HG03520 (cell line): Measurements from ENCODE around the gene SP100.
"Not testable (repeated sequence)": the region's sequence is repeated elsewhere in the genome, so short reads cannot be mapped to it uniquely, and the experiment has no call there.

Source experiments
- ATAC-seq: cut with Tn5 transposase; IDR thresholded peaks from one replicate; pipeline ENCODE4 v1.9.1; 2021; ENCODE audit warnings: mild to moderate bottlenecking, moderate library complexity; ENCODE audit not compliant: unreplicated experiment

Gene SP100

DNA sequence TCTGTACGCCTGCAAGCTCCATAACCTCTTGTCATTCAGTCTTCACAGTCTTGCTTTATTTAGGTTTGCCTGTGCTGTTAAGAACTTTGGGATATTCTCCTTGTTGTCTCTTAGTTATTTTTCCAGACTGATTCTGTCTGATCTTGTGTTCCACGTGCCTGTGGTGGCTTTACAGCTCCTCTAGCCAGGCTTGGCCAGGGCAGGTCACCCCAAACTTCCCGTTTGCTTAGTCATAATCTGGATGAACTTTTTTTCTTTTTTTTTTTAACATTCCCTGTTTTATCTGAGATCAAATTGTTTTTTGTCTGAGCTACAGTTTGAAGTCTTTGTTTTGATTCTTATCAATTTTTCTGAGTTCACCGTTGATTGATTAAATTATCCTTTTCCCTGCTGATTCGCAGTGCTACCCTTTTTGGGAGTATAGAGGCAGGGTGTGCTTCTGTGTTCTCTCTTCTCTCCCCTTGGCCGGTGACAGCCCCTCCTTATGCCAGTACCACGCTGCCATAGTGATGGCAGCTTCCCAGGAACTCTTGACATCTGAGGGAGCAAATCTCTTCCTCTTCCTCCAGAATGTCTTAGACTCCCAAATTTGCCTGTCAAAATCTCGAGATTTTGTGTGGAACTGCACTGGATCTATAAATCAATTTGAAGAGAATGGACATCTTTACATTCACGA is 2.5 kb downstream of the SP100 start:
- ATAC-seq, result no peak

DNA sequence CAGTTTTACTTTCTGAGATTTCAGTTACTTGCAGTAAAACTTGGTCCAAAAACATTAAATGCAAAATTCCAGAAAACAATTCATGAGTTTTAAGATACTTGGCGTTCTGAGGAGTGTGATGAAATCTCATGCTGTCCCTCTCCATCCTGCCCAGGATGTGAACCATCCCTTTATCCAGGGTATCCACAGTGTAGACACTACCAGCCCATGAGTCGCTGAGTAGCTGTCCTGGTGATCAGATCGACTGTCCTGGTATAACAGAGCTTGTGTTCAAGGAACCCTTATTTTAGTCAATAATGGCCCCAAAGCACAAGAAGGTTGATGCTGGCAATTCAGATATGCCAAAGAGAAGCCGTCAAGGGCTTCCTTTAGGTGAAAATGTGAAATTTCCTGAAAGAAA is 3.2 kb downstream of the SP100 start:
- ATAC-seq, result no peak

DNA sequence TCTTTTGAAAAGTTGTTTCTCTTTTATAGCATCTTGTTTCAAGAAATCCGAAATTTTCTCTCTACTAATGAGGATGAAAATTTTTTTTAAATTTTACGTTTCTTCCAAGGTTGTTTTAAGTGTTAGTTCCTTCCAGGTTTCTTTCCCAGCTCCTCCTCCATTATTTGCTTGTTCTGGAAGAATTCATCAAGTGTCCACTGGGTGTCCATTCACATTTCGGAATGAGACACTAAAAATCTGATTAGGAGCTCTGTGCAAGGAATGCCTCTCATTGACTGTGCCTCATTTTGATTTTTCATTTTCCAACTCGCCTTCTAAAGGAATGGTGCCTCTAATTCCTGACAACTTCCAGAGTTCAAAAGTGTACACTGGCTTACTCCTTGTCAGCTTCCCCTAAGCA is 6.1 kb downstream of the SP100 start:
- ATAC-seq, result no peak

DNA sequence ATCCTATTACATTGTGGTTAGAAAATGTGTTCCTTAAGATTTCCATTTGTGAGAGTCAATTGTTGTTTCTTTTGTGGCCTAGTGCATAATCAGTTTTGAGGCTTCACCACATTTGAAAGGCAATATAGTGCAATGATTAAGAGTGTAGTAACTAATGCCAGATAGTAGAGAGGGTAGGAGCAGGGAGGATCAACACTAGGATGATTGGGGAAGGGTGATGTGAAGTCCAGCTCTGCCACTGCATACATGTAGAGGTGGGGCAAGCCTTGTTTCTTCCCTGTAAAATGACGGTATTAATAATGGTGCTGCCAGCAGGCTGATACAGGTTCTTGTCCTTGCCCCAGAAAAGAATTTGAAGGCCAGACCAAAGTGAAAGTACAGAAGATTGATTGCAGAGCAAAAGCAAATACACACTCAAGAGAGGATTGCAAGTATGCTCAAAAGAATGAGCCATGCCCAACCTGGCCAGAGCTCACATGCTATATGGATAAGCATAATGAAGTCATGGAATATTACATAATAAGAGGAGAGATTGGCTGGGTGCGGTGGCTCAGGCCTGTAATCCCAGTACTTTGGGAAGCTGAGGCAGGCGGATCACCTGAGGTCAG is 8.0 kb downstream of the SP100 start:
- no peak for ATAC-seq

DNA sequence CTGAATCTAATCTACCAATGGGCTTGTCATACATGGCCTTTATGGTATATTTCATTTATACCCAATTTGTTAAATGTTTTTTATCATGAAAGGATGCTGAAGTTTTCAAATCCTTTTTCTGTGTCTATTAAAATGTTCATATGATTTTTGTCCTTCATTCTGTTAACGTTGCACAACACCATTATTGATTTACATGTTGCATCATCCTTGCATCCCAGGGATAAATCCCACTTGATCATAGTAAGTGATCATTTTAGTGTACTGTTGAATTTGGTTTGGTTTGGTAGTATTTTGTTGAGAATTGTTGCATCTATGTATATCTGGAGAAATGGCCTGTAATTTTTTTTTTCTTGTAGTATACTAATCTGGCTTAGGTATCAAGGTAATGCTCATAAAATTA is 9.4 kb downstream of the SP100 start:
- no peak for ATAC-seq

DNA sequence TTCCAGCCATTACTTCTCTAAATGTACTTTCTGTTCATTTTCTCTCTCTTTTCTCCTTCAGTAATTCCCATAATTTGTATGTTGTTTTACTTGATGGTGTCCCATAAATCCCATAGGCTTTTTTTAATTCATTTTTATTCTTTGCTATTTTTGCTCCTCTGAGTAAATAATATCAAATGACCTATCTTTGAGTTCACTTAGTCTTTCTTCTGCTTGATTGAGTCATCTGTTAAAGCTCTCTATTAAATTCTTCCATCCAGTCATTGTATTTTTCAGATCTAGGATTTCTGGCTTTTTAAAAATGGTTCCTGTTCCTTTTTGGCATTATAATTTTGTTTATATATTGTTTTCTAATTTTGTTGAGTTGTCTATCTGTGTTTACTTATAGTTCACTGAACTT is 13.5 kb downstream of the SP100 start:
- no peak for ATAC-seq

DNA sequence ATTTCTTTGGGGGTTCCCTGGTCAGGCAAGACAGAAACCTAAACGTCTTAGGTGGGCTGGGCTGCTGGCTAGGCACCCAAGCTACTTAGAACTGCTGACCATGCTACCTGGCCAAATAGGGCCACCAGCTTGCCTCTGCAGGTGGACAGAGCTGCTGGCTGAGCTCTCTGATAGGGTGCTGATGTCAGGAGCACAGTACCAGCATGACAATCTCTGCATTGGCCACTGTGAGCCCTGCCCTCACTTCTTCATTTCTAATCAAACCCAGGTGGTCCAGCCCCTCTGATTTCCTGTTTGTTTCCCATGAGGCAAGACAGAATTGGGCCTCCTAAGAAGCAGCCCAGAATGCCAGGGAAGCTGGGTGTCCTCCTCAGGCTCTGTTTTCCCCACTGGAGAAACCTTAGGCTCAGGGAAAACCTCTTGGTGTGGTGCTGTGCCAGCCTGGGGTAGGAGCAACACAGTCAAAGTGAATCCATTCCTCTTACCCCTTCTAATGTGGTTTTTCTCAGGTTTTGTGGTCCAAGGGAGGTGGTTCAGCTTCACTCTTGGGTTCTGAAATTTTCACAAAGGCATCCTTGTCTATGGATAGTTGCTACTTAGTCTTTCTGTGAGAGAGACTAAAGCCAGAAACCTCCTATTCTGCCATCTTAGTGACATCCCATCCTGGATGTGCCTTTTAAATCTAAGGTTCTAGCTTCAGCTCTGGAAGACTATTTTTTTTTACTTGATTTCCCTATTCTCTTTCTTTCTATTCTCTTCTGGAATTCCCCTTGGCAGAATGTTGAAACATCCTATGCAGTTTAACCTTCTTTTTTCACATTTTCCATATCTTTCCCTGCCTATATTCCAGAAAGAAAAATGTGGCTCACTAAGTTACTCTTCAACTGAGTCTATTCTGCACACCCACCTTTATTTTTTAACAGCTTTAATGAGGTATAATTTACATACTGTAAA is 15.2 kb downstream of the SP100 start:
- no peak for ATAC-seq

DNA sequence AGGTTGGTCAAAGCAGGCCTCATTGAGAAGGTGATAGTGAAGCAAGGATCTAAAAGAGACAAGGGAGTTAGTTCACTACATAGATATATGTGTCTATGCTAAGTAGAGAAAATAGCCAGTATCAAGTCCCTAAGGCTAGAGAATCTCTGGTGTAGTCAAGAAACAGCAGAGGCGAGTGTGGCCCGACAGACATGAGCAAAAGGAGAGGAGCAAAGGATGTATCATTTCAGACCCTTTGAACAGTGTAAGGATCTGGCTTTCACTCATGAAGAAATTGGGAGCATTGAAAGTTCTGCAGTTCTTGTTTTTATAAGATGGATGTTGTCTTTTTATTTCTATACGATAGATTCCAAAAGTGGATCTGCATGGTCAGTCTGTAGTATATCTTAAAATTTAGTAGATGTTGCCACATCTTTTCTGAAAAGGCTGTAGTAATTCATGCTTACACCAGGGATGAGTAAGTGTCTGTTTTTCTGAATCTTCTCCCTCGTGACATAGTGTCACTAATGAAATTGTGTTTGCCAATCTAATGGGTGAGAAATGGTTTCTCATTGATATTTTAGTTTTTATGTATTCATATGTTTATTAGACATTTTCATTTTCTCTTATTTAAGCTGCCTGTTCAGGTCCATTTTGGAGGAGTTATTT is 18.8 kb downstream of the SP100 start:
- no peak for ATAC-seq

DNA sequence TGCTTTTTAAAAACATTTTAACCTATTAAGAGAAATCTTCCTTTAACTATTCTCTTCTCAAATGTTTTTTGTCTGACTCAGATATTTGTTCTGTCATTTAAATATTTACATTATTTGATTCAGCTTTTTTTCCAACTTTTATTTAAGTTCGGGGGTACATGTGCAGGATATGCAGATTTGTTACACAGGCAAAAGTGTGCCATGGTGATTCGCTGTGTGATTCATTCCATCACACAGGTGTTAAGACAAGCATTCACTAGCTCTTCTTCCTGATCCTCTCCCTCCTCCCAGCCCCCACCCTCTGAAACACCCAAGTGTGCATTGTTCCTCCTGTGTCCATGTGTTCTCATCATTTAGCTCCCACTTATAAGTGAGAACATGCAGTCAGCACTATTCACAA is 19.4 kb downstream of the SP100 start:
- no peak for ATAC-seq

DNA sequence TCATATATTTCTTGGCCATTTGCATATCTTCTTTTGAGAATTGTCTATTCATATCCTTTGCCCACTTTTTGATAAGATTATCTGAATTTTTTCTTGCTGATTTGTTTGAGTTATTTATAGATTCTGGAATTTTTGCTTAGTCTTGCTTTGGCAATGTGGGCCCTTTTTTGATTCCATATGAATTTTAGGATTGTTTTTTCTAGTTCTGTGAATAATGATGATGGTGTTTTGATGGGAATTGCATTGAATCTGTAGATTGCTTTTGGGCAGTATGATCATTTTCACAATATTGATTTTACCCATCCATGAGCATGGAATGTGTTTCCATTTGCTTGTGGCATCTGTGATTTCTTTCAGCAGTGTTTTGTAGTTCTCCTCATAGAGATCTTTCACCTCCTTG is 23.1 kb downstream of the SP100 start:
- not testable (repeated sequence) for ATAC-seq

DNA sequence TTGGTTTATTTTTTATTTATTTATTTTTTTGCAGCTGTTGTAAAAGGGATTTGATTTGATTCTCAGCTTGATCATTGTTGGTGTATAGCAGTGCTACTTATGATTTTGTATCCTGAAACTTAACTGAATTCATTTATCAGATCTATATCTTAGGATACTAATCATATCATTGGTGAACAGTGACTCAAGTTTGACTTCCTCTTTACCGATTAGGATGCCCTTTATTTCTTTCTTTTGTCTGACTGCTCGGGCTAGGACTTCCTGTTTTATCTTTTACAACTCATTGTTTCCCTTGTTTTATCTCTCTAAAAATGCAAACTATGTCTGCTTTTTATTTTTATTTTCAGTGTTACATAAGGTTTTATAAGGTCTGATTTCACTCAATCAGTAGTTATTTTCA is 23.6 kb downstream of the SP100 start:
- ATAC-seq, result no peak

DNA sequence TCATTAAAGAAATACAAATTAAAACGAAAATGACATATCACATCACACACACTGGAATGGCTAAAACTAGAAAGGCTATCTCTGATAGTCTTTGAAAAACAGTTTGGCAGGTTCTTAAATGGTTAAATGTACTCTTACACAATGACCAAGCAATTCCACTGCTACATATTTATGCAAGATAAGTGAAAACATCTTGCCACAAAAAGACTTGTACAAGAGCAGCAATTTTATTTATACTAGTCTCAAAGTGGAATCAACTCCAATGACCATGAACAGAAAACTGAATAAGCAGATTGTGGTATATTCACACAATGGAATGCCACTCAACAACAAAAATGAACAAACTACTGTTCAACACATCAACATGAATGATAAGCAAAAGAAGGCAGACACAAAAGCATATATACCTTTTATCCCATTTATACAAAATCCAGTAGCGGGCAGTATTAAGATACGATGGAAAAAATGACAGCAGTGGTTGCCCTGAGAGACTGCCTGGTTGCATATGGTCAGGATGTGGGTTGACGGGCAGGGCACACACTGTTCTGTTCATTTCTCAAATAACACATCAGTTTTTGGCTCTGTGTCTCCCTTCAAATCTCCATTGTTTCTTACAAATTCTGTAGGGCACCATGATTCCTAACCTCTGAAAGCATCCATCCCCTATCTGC is 25.4 kb downstream of the SP100 start:
- no peak for ATAC-seq

DNA sequence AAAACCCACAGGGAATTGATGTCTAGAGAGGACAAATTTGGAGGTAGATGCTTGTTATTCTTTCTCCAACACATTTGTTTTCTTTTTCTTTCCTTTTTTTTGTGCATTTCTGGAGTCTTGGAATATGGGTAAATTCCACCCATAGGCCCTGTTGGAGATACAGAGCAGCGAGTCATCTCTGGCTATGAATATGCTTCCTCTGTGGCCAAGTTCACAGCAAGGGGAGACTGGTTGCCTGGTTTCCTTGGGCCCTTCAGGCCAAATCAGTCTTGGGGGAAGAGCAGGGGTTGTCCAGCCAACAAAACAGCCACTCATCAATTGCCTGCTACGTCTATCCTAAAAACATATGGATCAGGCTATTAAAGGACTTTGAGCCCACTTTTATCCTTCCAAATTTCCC is 27.5 kb downstream of the SP100 start:
- ATAC-seq, result no peak

DNA sequence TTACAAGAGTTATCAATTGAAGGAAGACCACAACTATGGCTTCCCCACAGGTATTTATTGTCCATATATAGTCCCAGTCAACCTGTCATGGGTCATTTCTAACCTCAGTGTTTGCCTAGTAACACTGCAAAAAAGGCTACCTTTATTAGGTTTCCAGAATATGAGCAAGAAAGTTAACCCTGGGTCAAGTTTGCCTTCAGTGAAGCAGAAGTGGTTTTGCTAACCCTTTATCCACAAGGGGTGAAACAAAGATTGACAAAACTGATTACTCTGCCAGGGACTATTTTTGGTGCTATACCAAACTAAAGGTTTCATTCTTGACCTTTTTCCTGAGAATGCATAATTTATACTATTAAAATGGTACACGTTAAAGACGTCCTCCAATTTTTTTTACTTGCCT is 28.8 kb downstream of the SP100 start:
- no peak for ATAC-seq

DNA sequence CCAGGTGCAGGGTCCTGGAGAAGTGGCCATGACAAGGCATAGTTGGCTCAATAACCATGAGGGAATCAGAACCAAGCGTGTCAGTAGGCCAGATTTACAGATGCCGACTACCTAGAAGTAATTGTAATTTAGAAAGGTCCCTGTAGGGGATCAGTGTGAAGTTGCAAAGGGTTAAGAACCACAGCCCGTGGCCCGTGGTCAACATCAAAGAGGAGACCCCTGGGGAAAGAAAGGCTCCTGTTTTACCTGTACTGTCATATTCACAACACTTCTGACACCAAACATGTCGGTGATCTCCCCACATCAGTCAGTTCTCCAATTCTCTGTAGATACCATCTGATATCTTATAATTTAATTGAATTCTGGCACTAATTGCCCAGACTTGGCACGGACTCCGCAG is 31.0 kb downstream of the SP100 start:
- ATAC-seq, result no peak

DNA sequence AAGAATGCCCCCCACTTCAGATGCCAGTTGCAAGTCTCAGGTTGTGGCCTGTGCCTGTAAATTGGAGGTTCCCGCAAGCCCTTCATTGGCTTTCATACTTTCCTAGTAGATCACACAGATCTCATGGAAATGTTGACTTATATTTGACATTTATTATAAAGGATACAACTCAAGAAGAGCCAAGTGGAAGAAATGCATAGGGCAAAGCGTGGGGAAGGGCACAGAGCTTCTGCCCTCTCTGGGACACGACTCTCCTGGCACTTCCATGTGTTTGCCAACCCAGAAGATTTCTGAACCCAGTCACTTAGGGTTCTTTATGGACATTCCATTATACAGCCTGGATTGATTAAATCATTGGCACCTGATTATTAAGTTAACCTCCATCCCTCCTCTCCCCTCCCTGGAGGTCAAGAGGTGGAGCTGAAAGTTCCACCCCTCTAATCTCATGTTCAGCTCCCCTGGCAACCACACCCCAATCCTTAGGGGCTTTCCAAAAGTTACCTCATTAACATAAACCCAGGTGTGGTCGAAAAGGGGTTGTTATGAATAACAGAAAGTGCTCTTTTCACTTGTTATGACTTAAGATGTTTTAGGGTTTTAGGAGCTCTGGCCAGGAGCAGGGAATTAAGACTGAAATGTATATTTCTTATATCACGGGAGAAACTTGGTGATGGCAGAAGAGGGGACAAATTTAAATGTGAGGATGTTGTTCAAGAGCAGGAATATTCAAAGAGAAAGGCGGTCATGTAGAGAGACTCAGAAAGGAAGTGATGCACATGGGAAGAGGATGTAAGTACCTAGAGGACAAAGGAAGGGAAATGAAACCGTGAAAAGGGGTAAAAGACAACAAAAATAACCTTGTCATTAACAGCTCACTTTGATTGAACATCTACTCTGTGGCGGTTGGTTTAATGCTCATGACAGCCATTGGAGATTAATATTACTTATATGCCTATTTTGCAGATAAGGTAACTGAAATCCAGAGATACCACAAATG is 31.8 kb downstream of the SP100 start:
- peak; percentile 80 for ATAC-seq

DNA sequence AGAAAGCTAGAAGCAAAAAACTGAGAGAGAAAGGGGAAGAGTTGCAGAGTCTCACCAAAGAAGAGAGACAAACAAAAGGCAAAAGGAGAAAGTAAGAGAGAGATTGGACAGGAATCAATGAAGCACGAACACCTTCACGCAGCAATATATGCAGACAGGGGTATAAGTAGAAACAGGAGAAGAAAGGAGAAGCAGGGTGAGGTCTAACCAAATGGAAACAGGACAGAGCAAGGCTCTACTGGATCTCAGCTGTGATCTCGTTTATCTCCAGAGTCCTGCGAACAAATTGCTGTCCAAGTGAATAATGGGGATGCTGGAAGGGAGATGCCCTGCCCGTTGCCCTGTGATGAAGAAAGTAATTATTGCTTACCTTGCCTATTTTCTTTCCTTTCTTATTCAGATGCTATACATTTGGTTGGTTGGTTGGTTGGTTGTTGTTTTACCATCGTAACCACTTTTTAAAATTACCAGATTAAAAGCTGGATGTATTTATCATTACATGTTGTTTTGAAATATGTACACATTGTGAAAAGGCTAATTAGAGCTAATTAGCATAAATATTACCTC is 34.0 kb downstream of the SP100 start:
- ATAC-seq, result no peak

DNA sequence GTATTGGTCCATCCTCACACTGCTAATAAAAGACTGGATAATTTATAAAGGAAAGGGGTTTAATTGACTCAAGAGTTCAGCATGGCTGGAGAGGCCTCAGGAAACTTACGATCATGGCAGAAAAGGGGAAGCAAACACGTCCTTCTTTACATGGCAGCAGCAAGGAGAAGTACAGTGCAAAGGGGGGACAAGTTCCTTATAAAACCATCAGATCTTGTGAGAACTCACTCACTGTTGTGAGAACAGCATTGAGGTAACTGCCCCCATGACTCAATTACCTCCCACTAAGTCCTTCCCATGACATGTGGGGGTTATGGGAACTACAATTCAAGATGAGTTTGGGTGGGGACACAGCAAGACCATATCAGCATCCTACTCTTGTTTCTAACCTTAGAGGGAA is 37.0 kb downstream of the SP100 start:
- no peak for ATAC-seq

DNA sequence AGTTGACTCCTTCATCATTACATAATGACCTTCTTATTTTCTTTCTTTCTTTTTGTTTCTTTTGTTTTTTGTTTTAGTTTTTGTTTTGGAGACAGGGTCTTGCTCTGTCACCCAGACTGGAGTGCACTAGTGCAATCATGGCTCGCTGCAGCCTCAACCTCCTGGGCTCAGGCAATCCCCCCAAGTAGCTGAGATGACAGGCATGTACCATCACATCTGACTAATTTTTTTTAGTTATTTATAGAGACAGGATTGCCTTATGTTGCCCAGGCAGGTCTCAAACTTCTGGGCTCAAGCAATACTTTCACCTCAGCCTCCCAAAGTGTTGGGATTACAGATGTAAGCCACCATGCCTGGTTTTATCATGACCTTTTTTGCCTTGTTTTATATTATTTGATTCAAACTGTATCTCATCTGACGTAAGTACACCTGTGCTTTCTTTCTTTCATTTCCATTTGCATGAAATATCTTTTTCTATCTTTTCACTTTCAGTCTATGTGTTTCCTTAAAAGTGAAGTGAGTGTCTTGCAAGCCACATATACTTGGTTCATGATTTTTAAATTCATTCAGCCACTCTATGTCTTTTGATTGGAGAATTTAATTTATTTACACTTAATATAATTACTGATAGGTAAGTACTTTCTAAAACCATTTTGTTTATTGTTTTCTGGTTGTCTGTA is 39.1 kb downstream of the SP100 start:
- no peak for ATAC-seq
